IPS-18a (cell line): Measurements from ENCODE around the gene PRSS8.
"Not testable (repeated sequence)": the region's sequence is repeated elsewhere in the genome, so short reads cannot be mapped to it uniquely, and the experiment has no call there.

Experiments
- H3K27ac ChIP-seq: one replicate; pipeline ENCODE4 v1.5.1; 2013; ENCODE audit warnings: low read length
- H3K27me3 ChIP-seq: one replicate; pipeline ENCODE4 v1.6.1; 2013; ENCODE audit warnings: mild to moderate bottlenecking, low read length; ENCODE audit not compliant: control insufficient read depth, insufficient read depth
- H3K36me3 ChIP-seq: one replicate; pipeline ENCODE4 v1.6.1; 2013; ENCODE audit warnings: low read depth, low read length; ENCODE audit not compliant: control insufficient read depth
- H3K4me1 ChIP-seq: one replicate; pipeline ENCODE4 v1.6.1; 2013; ENCODE audit warnings: low read depth, low read length; ENCODE audit not compliant: control insufficient read depth
- H3K4me3 ChIP-seq: one replicate; pipeline ENCODE4 v1.5.1; 2013; ENCODE audit warnings: low read length
- H3K9ac ChIP-seq: one replicate; pipeline ENCODE4 v1.6.1; 2013; ENCODE audit warnings: mild to moderate bottlenecking, low read length, moderate library complexity
- H3K9me3 ChIP-seq: one replicate; pipeline ENCODE4 v1.6.1; 2013; ENCODE audit warnings: low read depth, low read length; ENCODE audit not compliant: control insufficient read depth

PRSS8 gene

GRCh38 chr16:31108035-31108793 is 27.3 kb downstream of the PRSS8 start, which contains the start of gene BCKDK:
TSS of gene BCKDK (plus strand) at chr16:31108386. CDS start at chr16:31109224, 838 bp downstream.
- Histone ChIP-seq H3K4me3 (peak within 1 kb of the TSS; percentile 76), H3K27me3 (no peaks in the 10 kb centered on the region), H3K9ac (peak within 1 kb of the TSS; percentile 42), H3K9me3 (no peaks in the 10 kb centered on the region), H3K27ac (no peak within 1 kb of the TSS), H3K36me3 (peaks cover 29% of the 10 kb centered on the region), H3K4me1 (no peaks in the 10 kb centered on the region)

- Histone ChIP-seq H3K27ac (no peak overlapping the region), H3K27me3 (no peaks in the 10 kb centered on the region), H3K4me1 (no peaks in the 10 kb centered on the region), H3K9me3 (no peaks in the 10 kb centered on the region), H3K4me3 (peak overlapping the region; percentile 76), H3K36me3 (peaks cover 26% of the 10 kb centered on the region), H3K9ac (no peak overlapping the region)
Observed at GRCh38 chr16:31107465-31107867, 28.1 kb downstream of the PRSS8 start.

GRCh38 chr16:31106509-31107464 is 28.7 kb downstream of the PRSS8 start:
- H3K4me3 ChIP-seq, result no peak overlapping the region
- no peak overlapping the region for H3K9ac ChIP-seq
- no peaks in the 10 kb centered on the region for H3K4me1 ChIP-seq
- no peaks in the 10 kb centered on the region for H3K27me3 ChIP-seq
- H3K9me3 ChIP-seq, result no peaks in the 10 kb centered on the region
- H3K27ac ChIP-seq, result no peak overlapping the region
- H3K36me3 ChIP-seq, result peaks cover 20% of the 10 kb centered on the region

- Histone ChIP-seq H3K9ac (no peak overlapping the region), H3K4me1 (no peaks in the 10 kb centered on the region), H3K36me3 (peaks cover 9% of the 10 kb centered on the region), H3K27me3 (no peaks in the 10 kb centered on the region), H3K9me3 (no peaks in the 10 kb centered on the region), H3K27ac (no peak overlapping the region), H3K4me3 (no peak overlapping the region)
Observed at GRCh38 chr16:31105677-31106213, 29.8 kb downstream of the PRSS8 start.

GRCh38 chr16:31100876-31101641 is 34.5 kb downstream of the PRSS8 start:
- H3K9ac ChIP-seq, H3K9me3 ChIP-seq, H3K36me3 ChIP-seq, H3K4me3 ChIP-seq, H3K4me1 ChIP-seq, H3K27ac ChIP-seq, H3K27me3 ChIP-seq: not testable (repeated sequence)

- Histone ChIP-seq H3K36me3 (no peaks in the 10 kb centered on the region), H3K4me1 (no peaks in the 10 kb centered on the region), H3K27ac (no peak overlapping the region), H3K9me3 (no peaks in the 10 kb centered on the region), H3K4me3 (no peak overlapping the region), H3K27me3 (no peaks in the 10 kb centered on the region), H3K9ac (no peak overlapping the region)
Observed at GRCh38 chr16:31099860-31100638, 35.5 kb downstream of the PRSS8 start.

GRCh38 chr16:31094424-31095120 is 41.0 kb downstream of the PRSS8 start, which contains the start of gene VKORC1:
TSS of gene VKORC1 (minus strand) at chr16:31094797. CDS start at chr16:31094729, 68 bp downstream.
- Histone ChIP-seq H3K27ac (no peak within 1 kb of the TSS), H3K4me3 (peak within 1 kb of the TSS; percentile 78), H3K9me3 (no peaks in the 10 kb centered on the region), H3K4me1 (no peaks in the 10 kb centered on the region), H3K9ac (peak within 1 kb of the TSS; percentile 56), H3K36me3 (peaks cover 13% of the 10 kb centered on the region), H3K27me3 (no peaks in the 10 kb centered on the region)

- H3K9ac ChIP-seq, result peak overlapping the region; percentile 56
- no peak overlapping the region for H3K27ac ChIP-seq
- no peaks in the 10 kb centered on the region for H3K9me3 ChIP-seq
- H3K27me3 ChIP-seq, result no peaks in the 10 kb centered on the region
- H3K4me1 ChIP-seq, result no peaks in the 10 kb centered on the region
- H3K4me3 ChIP-seq, result peak overlapping the region; percentile 78
- H3K36me3 ChIP-seq, result peaks cover 13% of the 10 kb centered on the region
Observed at GRCh38 chr16:31094088-31094423, 41.5 kb downstream of the PRSS8 start.

GRCh38 chr16:31093132-31093703 is 42.3 kb downstream of the PRSS8 start:
- Histone ChIP-seq H3K9me3 (no peaks in the 10 kb centered on the region), H3K27me3 (no peaks in the 10 kb centered on the region), H3K9ac (peak overlapping the region; percentile 56), H3K4me3 (peak overlapping the region; percentile 78), H3K4me1 (no peaks in the 10 kb centered on the region), H3K27ac (no peak overlapping the region), H3K36me3 (peaks cover 13% of the 10 kb centered on the region)

- no peaks in the 10 kb centered on the region for H3K27me3 ChIP-seq
- H3K36me3 ChIP-seq, result peaks cover 13% of the 10 kb centered on the region
- no peaks in the 10 kb centered on the region for H3K4me1 ChIP-seq
- H3K27ac ChIP-seq, result no peak overlapping the region
- no peaks in the 10 kb centered on the region for H3K9me3 ChIP-seq
- no peak overlapping the region for H3K4me3 ChIP-seq
- no peak overlapping the region for H3K9ac ChIP-seq
Observed at GRCh38 chr16:31092330-31092729, 43.2 kb downstream of the PRSS8 start.
